Globus pallidus (tissue), 1 donor: ENCODE measurements around the gene KBTBD13.
"Not testable (repeated sequence)": the region's sequence is repeated elsewhere in the genome, so short reads cannot be mapped to it uniquely, and the experiment has no call there.

ENCODE experiments used
- DNase-seq: peaks from one replicate; pipeline ENCODE4 v3.0.0-alpha.2; 2015; ENCODE audit warnings: low spot score

KBTBD13 gene

DNA sequence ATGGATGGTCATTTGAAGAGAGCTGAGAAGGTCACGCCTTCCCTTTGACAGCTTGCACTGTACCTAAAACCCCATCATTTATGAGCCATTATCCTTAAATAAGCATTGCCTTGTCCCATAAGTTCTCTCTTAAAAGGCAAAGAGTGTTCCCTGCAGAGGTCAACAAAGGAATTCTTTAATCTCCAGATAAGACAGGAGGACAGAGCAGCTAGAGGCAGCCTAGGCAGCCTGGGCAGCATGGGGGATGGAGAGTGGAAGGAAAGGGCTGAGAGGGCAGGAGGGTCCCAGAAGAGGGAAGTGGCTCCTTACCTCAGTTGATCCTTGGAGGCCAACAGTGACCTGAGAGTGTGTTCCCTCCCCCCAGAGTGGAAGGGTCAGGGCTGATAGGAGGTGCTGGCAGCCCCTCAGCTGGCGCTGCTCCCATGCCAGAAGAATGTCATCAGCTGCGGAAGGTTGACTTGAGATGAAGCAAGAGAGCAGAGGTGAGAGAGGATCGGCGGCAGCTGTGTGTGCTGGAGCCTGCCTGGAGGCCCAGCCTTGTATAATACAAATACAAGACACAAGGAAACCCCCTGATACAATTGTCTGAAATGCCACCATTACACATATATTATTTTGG, 12.8 kb downstream of the KBTBD13 start:
- DNase-seq: no peak

DNA sequence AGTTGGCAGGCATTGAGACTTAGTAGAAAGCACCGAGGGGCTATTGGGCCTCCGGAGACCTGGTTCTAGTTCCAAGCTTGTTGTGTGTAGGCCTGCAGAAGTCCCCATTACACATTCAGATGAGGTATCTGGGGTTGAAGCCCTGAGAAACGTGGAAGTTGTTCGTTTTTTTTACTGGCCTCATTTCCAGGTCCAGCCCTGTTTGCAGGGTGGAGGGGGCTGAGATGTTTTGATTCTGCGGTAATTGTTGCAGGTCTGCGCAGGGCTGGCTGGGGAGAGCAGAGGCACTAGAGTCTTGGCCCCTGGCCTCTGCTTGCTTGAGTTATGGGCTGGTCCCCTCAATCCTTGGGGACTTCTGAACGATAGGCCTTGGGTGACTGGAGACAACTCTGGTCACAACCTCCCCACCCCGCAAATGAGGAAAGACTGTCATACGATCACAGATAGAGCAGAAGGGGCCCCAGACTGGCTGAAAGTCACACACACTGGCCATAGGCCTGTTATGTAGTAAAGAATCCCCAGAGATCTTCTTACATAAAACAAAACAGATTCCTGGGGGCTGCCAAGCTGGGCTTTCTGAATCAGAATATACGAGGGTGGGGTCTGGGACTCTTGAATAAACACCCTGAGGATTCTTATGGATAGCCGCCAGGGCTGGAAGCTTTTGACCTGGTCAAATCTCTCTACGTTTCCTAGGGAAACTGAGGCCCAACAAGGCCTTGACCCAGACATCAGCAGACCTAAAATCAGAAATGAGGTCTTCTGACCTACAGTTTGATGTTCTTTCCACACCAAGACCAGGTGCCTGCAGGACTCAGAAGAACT, 15.6 kb downstream of the KBTBD13 start:
- DNase-seq: no peak

DNA sequence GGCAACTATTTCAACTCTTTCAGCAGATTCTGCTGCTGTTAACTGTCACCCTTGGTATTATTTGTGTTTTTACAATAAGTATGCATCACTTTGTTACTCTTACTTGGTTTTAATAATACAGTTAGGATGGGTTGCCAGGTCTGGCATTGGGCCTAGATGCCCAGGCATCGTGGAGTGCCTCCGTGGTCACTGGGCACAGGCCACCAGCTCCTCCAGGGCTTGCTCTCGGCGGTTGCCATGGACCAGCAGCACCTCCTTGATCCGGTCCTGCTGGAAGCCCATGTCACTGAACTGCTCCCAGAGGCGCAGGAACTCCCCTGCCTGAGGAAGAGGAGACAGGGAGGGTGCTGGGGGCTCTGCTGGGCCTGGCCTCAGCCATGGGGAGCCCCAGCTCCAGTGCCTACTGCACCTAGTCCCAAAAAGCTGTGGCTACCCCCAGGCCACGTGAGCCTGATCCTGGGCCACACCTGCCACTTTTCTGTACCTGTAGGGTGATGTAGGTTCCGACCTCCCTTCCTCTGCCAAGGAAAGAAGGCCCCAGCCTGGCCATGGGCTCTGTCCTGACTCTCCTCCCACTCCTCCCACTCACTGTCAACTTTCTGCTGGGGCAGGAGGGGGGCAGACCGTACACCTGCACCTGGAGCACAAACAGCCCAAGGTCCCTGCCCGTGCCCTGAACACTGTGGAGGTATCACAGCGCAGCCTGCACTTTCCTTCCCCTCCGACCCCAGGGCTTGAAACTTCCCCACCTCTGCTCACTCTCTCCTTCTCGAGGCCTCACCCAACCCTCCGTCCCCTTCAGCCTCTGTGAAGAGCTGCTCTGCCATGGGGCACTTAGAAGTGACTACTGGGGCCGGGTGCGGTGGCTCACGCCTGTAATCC, 16.6 kb downstream of the KBTBD13 start:
- no peak for DNase-seq

DNA sequence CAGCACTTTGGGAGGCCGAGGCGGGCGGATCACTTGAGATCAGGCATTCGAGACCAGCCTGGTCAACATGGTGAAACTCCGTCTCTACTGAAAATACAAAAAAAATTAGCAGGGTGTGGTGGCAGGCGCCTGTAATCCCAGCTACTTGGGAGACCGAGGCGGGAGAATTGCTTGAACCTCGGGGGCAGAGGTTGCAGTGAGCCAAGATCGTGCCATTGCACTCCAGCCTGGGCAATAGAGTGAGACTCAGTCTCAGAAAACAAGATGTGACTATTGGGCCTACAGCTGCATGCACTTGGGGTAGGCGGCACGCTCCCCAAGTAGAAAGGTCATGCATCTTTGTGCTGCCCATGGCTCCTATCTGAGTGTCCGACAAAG, 17.2 kb downstream of the KBTBD13 start:
- DNase-seq: not testable (repeated sequence)

DNA sequence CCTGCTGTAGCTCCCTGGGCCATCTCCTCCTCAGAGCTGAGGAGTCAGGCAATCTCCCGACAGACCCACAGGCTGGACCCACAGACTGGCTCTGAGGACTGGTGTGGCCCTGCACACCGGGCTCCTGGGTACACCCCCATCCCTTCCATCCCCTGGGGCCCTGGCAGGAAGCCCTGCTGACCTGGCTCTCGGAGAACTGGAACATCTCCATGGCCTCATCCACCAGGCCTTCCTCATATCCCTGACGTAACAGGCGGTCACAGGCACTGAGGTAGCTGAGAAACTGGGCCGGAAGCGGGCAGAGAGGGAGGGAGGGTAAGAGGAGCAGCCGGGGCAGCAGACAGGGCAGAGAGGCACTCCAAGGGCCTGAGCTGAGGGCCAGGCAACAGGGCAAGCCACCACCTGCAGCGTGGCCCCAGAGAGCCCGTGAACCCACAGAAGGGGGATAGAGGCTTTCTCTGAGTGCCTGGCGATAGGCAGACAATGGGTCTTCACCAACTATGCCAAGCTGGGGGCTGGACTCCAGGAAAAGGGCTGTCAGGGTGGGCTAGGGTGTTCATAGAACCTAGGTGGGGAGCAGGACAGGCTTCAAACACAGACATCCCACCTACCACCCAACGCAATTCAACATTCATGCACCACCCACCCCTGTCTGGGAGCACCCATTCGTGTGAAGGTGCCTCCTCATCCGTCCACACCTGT, 17.9 kb downstream of the KBTBD13 start:
- no peak for DNase-seq

DNA sequence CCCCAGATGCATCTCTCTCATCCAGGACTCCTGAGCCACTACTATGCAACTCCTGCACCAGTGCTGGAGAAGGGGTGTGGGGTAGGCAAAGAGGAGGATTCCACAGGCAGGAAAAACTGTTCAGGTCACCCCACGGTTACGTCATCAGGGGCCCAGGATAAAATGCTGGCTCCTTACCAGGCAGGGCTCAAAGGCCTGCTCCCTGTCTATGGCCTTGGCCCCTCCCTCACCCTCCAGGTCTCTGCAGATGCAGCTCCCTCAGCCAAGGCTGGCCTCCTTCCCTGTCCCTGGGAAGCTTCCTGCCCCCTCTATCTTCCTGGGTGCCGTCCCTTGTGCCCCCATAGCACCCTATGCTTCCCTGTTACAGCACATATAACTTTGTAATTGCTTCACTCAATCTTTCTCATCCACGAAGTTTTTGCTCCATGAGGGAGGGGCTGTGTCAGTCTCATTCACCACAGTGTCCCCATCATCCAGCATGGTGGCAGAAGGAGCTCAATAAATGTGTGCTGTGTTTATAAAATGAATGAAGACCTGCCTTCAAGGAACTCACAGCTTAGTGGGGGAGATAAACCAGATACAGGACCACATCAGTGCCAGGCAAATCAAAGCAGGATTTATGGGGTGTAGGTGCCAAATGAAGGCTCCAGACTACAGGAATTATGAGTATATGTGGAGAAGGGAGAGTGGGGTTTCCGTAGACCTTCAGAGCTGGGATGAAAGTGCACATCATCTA, 18.6 kb downstream of the KBTBD13 start:
- DNase-seq: no peak

DNA sequence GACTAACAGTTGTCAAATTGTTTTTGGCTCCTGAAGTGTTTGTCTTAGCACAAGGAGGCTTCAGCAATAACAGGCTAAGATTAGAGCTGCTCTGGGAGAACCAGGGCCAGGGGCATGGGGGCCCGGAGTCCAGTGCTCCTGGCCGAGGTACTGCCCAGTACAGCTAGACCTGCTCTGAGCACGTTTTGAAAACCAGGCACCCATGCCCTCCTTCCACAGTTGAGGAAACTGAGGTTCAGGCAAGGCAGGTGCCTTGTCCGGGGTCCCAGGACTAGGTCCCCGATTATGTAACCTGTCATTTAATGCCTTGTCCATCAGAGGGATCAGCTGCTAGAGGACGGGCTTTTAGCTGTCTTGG, 19.2 kb downstream of the KBTBD13 start:
- DNase-seq: no peak

DNA sequence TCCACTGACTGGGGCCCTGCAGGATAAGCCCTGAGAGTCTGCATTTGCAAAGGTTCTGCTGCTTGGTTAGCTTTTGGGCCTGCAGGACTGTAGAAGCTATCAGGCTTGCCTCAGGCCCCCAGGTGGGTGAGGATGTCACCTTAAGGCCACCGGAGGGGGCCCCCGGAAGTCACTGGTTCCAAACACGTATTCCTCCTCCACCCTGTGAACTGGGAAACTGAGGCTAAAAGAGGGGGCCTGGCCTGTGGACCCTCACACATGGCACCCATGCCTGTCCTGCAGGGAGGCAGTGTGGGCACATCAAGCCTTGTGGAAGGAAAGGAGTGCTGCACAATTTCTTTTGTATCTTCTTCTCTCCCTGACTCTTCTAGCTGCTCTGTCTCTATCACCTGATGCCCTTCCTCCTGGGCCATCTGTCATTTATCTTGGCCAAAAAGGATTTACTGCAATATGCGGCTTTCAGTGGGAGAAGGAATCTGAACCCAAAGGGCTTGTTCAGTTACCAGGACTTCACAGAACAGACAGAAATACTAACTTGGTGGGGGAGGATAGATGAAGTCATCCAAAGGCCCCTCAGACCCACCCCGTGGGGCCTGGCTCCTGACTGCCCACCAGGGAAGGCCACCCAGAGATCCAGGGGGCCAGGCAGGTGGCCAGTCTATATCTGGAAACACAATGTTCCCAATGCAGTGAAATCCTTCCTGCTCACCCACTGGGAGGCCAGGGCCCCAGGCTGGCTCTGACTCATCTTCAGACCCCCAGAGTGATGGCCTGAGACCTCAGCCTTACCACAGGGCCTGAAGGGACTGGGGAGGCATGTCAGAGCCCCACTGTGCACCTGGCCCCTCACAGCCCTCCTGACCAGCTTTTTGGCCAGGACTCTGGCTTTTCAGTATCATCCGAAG, 20.2 kb downstream of the KBTBD13 start:
- DNase-seq: no peak

DNA sequence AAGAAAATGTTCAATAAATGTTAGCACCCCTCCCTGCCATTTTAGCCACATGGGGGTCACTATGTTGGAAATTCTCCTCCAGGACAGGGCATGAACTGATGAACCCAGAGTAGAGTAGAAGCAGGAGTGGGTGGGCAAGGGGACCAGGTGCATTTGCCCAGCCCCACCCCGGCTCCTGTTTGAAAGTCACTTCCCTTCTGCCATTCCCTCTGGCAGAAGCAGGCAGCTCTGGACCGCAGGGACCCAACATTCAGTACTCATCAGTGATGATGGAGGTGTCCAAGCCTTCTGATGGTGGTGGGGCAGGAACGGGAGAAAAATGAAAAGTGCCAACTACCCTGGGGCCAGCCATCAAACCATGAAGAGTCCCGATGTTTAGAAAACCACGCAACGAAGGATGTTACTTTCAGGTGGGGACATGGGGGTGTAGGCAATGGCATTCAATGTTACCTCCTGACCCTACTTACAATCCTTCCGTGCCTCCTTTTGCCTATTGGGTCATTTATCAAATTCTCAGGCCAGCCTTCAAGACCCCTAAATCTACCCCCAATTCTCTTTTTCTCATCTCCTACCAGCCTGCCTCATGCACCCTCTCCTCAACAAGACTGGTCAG, 21.2 kb downstream of the KBTBD13 start:
- no peak for DNase-seq

DNA sequence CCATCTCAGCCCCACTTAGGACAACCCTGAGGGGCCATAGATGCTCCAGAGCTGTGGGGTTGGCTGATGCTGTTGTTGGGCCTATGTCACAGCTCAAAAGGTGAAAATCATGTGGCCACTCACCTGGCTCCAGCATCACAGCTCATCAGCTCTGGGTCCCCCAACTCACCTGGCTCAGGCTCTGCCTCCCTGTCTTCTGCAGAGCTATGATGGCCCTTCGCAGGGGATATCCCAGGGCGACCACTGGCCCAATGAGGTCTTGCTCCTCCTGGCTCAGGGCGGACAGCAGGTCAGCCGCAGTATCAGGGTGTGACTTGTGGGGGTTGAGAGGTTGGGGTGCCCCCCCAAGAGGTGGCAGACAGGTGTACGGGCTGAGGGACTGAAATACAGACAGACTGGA, 22.8 kb downstream of the KBTBD13 start:
- no peak for DNase-seq

DNA sequence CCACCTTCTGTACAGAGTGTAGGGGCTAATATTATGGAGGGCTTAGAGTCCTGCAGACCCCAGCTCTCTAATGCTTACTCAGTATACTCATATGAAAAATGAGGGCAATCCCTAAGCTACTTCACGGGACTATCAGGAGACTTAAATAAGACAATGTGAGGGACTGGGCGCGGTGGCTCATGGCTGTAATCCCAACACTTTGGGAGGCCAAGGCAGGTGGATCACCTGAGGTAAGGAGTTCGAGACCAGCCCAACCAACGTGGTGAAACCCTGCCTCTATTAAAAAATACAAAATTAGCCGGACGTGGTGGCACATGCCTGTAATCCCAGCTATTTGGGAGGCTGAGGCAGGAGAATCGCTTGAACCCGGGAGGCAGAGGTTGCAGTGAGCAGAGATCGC, 23.3 kb downstream of the KBTBD13 start:
- not testable (repeated sequence) for DNase-seq

DNA sequence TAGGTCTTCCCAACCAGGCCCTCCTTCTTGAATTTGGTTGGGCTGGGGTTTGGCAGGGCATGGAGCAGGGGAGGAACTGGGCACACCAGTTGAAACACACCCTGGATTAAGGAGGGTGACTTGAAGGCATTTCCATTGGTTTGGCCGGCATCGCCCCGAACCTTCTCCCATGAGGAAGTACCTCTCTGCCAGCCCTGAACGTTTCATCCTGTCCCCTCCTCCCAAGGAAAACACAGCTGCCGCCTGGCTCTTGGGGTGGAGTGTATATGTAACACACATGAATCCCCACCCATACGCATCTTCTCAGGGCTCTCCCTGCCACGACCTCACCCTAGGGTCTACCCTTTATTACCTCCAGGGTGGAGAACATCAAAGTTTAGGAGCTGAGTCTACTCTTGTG, 23.9 kb downstream of the KBTBD13 start:
- no peak for DNase-seq

DNA sequence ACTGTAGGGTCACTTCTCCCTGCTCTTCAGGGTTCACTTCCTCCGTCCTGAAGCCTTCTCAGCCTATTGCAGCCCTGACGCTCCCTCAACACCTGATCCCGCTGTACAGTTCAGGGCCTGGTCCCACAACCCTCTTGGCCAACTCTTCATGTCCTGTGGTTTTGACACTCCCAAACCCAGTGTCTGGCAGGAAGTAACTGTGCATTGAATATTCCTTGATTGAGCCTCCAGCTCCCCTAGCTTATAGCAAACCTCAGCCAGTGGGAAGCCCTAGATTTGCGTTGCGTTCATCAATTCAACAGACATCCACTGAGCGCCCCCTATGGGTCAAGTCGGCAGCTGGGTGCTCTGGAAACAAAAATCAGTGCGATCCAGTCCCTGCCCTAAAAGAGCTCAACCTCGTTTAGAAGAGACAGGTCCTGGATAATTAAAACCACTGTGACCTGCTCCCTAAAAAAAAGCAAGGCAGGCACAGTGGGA, 24.9 kb downstream of the KBTBD13 start:
- DNase-seq: peak; percentile 47

DNA sequence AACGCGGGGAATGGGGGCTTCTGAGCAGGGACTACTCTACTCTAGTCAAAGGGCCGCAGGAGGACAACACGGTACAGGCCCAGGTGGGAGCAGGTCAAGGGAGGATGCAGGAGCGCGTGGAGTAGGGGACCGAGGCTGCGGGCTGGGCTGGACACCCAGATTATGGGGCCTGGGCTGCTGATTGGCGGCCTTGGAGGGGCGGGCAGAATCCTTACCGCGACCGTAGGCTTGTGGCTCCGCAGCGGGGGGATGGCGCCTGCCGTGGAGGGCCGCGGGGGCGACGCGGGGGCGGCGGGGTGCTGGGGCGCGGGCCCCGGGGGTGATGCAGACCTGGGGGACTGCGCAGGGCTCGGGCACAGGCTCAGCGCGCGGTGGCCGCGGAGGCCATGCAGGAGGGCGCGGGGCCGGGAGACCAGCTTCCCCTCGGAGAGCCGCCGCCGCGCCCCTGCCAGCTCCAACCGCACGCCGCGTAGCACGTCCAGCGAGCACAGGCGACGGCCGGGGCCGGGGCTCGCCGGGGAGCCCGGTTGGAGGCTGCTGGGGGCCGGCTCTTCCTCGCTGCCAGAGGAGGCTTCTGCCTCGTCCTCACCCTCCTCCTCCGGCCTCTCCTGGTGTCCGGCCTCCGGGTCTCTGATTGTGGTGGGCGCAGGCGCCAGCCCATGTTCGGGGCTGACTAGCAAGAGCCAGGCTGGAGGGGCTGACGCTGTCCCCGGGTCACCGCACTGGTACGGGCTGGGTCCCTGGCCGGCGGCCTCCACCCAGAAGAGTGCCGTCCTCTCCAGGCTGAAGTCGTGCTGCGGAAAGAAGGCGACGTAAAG, 25.6 kb downstream of the KBTBD13 start:
- DNase-seq: no peak

DNA sequence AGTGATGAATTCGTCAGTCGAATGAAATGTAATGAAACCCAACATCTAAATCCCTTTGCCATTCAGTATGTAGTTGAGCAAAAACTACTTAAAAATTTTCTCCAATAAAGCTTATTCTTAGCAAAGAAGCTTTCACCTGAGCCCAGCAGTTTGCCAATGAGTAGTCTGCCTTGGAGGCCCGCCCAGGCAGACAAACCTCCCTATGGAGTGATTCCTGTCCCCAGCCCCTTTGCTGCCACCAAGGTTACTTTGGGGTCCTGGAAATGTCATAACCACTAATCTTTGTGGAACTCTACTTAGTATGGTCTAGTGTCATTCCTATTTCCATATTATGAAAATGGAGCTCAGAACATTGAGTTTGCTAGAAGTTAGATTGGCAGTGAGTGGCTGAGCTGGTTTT, 26.4 kb downstream of the KBTBD13 start:
- DNase-seq: no peak

DNA sequence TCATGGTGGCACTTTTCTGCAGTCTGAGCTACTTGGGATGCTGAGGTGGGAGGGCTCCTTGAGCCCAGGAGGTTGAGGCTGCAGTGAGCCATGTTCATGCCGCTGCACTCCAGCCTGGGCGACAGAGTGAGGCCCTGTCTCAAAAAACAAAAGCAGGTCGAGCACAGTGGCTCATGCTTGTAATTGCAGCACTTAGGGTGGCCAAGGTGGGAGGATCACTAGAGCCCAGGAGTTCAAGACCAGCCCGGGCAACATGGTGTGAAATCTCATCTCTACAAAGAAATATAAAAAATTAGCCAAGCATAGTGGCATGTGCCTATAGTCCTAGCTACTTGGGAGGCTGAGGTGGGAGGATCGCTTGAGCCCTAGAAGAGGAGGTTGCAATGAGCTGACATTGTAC, 28.5 kb downstream of the KBTBD13 start:
- DNase-seq: no peak

DNA sequence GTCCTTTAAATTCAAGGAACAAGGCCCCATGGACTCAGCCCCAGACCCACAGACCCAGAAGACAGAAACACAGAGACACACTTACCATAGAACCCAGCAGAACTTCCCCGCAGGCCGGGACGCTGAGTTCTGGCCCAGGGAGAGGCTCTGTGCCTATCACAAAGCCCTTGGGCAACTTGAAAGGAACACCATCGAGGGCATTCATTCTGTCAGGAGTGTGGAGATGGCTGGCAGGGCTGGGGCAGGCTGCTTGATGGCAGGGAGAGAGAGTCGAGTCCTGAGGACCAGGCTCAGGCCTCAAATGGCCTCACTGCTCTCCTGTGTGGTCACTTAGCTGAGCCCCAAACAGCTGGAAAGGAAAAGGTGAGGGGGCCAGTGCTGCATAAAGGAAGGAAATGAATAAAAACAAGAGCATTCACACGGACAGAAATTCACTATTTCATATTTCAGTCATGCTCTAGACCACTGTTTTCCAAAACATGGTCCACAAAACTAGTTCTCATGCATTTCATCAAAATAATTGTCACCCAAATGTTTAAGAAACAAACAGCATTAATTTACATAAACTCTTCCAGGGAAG, 29.6 kb downstream of the KBTBD13 start:
- no peak for DNase-seq

DNA sequence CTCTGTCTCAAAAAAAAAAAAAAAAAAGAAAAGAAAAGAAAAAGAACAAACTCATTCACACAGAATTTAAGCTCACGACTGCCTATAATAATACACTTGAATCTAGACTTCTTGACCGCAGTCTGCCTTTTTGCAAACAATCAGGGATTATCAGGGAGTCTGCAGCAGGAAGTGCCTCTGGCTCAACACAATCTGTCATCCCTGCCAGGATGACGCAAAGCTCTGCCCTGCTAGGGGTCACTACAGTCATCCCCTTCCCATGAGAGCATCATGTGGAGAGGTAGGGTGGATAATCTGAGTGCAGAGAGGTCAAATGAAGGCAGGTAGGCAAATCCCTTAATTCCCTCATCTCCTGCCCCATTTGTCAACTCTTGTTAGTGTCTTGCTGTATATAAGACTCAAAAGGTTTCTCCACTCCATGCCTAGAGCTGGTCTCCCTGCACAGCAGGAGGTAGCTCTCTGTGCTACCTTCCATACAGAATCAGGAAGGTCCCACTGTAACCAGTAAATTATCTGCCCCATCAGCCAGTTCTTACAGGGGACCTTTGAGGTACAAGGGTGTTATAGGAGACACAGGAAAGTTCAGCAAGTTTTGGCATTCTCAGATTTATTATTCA, 34.2 kb downstream of the KBTBD13 start:
- no peak for DNase-seq
